Sigmoid colon (tissue), 3 donors: ENCODE measurements around the gene CARD10.

Source experiments
- CTCF ChIP-seq, 4 experiments: fragments of 450-650 bp in 3 of 4; fragments of 200-600 bp in 1 of 4; IDR thresholded peaks; one replicate each; pipeline ENCODE4 v1.5.1; 2016 to 2019; ENCODE audit warnings: antibody characterized with exemption in 4 of 4, mild to moderate bottlenecking in 3 of 4, moderate library complexity in 2 of 4
- POLR2A ChIP-seq, 2 donors: fragments of 450-650 bp; IDR thresholded peaks; one replicate each; pipeline ENCODE4 v1.6.1; 2016; ENCODE audit warnings: antibody characterized with exemption in 2 of 2, mild to moderate bottlenecking in 2 of 2, moderate library complexity in 2 of 2

GRCh38 chr22:37491106-37491505 lies 28.1 kb downstream of the CARD10 start:
- TF ChIP-seq POLR2A (IDR thresholded peaks at IDR 0.05) (no peak), CTCF (IDR thresholded peaks at IDR 0.05) (no peak)
